Measurements from ENCODE around the gene SPRR1B.

DNA sequence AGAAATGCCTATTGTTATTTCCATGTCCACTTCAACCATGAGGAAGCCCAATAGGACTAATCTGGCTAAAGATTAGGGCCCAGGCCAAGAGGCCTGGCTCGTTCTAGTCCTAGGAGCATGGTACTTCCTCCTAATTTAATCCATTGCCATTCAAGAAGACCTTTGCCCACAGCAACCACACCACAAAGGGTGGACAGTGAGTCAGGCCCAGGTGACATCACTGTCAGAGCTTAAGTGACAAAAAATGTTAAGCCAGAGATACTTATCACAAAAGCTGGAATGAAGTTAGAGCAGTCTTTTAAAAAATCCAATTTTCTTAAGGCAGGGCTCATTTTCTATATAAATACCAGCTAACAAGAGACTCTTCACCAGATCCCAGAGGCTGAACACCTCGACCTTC lies 29.6 kb upstream of the SPRR1B start, which contains the start of gene SPRR3:
- TF ChIP-seq, protein P1, sequence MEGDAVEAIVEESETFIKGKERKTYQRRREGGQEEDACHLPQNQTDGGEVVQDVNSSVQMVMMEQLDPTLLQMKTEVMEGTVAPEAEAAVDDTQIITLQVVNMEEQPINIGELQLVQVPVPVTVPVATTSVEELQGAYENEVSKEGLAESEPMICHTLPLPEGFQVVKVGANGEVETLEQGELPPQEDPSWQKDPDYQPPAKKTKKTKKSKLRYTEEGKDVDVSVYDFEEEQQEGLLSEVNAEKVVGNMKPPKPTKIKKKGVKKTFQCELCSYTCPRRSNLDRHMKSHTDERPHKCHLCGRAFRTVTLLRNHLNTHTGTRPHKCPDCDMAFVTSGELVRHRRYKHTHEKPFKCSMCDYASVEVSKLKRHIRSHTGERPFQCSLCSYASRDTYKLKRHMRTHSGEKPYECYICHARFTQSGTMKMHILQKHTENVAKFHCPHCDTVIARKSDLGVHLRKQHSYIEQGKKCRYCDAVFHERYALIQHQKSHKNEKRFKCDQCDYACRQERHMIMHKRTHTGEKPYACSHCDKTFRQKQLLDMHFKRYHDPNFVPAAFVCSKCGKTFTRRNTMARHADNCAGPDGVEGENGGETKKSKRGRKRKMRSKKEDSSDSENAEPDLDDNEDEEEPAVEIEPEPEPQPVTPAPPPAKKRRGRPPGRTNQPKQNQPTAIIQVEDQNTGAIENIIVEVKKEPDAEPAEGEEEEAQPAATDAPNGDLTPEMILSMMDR (conservative IDR thresholded peaks at IDR 0.05): no peak
- no peak for TF ChIP-seq ZFX (IDR thresholded peaks at IDR 0.05)

Measured in C4-2B (cell line).